ENCODE data around the gene ARHGEF37.

- no peak for TF ChIP-seq CTCF (conservative IDR thresholded peaks at IDR 0.05; ENCODE audit: low read length)
- TF ChIP-seq EZH2phosphoT487 (IDR thresholded peaks at IDR 0.05; ENCODE audit: borderline replicate concordance) = no peak
Observed at GRCh38 chr5:149664083-149664482, 82.8 kb downstream of the ARHGEF37 start.

Data from Loucy (cell line).